A673 (cell line): Measurements from ENCODE around the gene PFKFB4. TPM values are rescaled to one million over a fixed set of nuclear protein-coding genes. Genes with fewer than 3 reads are reported as not detected.

Source experiments
- BruUV-seq: library from RNA; stranded (reverse); fragments of 400-500 nt; replicated peaks from 2 replicates; lab custom pipeline; 2021; lab: Mats Ljungman, UMichigan
- CTCF ChIA-PET: fragments of 300-600 bp; sonication (Branson Sonifier 250); formaldehyde crosslinking; loops from one replicate; lab custom pipeline; 2022; ENCODE audit warnings: antibody characterized with exemption; lab: Charles Lee
- POLR2A ChIA-PET: fragments of 300-600 bp; sonication (Branson Sonifier 250); formaldehyde crosslinking; loops from one replicate; lab custom pipeline; 2022; ENCODE audit warnings: antibody characterized with exemption; ENCODE audit not compliant: low non-redundant PET; lab: Charles Lee
- DNase-seq: peaks from one replicate; pipeline ENCODE4 v3.0.0-alpha.2; 2015; ENCODE audit warnings: low spot score
- H3K27ac ChIP-seq: fragments of 200-600 bp; sonication (generic); 2 replicates; pipeline ENCODE4 v1.5.1; 2016; ENCODE audit warnings: mixed run types, low read depth, mild to moderate bottlenecking, mixed read lengths, antibody characterized with exemption, low read length; ENCODE audit not compliant: poor library complexity, severe bottlenecking
- H3K27me3 ChIP-seq: fragments of 200-600 bp; sonication (generic); replicated peaks from 2 replicates; pipeline ENCODE4 v1.6.1; 2017; ENCODE audit warnings: mixed run types, low read depth, mild to moderate bottlenecking, mixed read lengths, antibody characterized with exemption, low read length; ENCODE audit not compliant: insufficient read depth, poor library complexity
- H3K36me3 ChIP-seq: fragments of 200-600 bp; sonication (generic); 2 replicates; pipeline ENCODE4 v1.6.1; 2016; ENCODE audit warnings: mixed run types, mild to moderate bottlenecking, mixed read lengths, antibody characterized with exemption, low read length; ENCODE audit not compliant: insufficient read depth, poor library complexity, severe bottlenecking
- H3K4me1 ChIP-seq: fragments of 200-600 bp; sonication (generic); 2 replicates; pipeline ENCODE4 v1.6.1; 2017; ENCODE audit warnings: mixed run types, mild to moderate bottlenecking, mixed read lengths, antibody characterized with exemption, low read length; ENCODE audit not compliant: insufficient read depth, poor library complexity, severe bottlenecking
- H3K4me3 ChIP-seq: fragments of 200-600 bp; sonication (generic); 2 replicates; pipeline ENCODE4 v1.5.1; 2016; ENCODE audit warnings: low read depth, mixed run types, mild to moderate bottlenecking, mixed read lengths, low read length; ENCODE audit not compliant: poor library complexity, severe bottlenecking
- H3K9me3 ChIP-seq: fragments of 200-600 bp; sonication (generic); 2 replicates; pipeline ENCODE4 v1.6.1; 2016; ENCODE audit warnings: mixed run types, low read depth, mild to moderate bottlenecking, mixed read lengths, antibody characterized with exemption, low read length; ENCODE audit not compliant: poor library complexity, severe bottlenecking
- EZH2 ChIP-seq: fragments of 200-600 bp; sonication (generic); IDR thresholded peaks from 2 replicates; pipeline ENCODE4 v1.6.1; 2017; ENCODE audit warnings: borderline replicate concordance, low read depth, mild to moderate bottlenecking, mixed read lengths, antibody characterized with exemption, low read length; ENCODE audit not compliant: poor library complexity, severe bottlenecking
- intact Hi-C: fragments of 100-400 bp; cut with micrococcal nuclease; formaldehyde crosslinking; loops from one replicate; pipeline ENCODE4 v1.10.0; 2022; ENCODE audit not compliant: unreplicated experiment
- total RNA-seq: library from RNA; stranded (reverse); gene quantifications from 2 replicates; pipeline ENCODE4 v1.2.3, GENCODE V29; 2021
- TF ChIP-seq, protein P1 (sequence below): fragments of 300-800, 200-600 bp; sonication (generic); conservative IDR thresholded peaks from 2 replicates; pipeline ENCODE4 v1.5.1; 2017; ENCODE audit warnings: low read depth, mild to moderate bottlenecking, antibody characterized with exemption, low read length, moderate library complexity, mixed read lengths

Gene PFKFB4
- total RNA-seq, 1 experiment from 2014 or later: 5.0 TPM

GRCh38 chr3:48472673-48472922, 84.0 kb downstream of the PFKFB4 start:
- H3K4me1 ChIP-seq: peaks cover 6% of the 10 kb centered on the region
- H3K27me3 ChIP-seq: no peaks in the 10 kb centered on the region
- DNase-seq: no peak
- peak overlapping the region; percentile 67 for H3K4me3 ChIP-seq
- BruUV-seq: TSS peak; percentile 84
- TF ChIP-seq, protein P1, sequence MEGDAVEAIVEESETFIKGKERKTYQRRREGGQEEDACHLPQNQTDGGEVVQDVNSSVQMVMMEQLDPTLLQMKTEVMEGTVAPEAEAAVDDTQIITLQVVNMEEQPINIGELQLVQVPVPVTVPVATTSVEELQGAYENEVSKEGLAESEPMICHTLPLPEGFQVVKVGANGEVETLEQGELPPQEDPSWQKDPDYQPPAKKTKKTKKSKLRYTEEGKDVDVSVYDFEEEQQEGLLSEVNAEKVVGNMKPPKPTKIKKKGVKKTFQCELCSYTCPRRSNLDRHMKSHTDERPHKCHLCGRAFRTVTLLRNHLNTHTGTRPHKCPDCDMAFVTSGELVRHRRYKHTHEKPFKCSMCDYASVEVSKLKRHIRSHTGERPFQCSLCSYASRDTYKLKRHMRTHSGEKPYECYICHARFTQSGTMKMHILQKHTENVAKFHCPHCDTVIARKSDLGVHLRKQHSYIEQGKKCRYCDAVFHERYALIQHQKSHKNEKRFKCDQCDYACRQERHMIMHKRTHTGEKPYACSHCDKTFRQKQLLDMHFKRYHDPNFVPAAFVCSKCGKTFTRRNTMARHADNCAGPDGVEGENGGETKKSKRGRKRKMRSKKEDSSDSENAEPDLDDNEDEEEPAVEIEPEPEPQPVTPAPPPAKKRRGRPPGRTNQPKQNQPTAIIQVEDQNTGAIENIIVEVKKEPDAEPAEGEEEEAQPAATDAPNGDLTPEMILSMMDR: no peak
- no peak for TF ChIP-seq EZH2
- ChIA-PET POLR2A (no interaction called here), CTCF (no interaction called here)
- H3K36me3 ChIP-seq: no peaks in the 10 kb centered on the region
- intact Hi-C loops: loop anchor here (10.0 kb wide), 1 partner anchor 72 kb away; no protein-coding TSS in a partner anchor
- H3K9me3 ChIP-seq: no peaks in the 10 kb centered on the region
- peak overlapping the region; percentile 88 for H3K27ac ChIP-seq

DNA sequence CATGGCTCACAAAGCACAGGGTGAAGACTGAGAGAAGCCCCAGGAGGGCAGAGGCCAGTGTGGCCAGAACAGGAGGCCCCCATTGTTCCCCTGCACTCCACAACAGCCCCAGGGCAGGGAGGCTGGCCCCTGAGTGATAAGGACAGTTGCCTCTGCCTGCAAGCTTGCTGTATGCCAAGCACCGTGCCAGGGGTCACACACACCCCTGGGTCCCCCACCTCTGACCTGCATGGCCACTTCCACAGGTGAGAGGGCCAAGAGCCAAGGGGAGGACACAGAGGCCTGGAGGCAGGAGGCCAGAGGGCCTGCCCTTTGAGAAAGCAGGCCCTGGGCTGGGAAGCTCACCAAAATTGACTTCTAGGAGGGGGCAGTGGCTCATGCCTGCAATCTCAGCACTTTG, 86.3 kb downstream of the PFKFB4 start:
- intact Hi-C loops: loop anchor here (10.0 kb wide), 1 partner anchor 75 kb away; no protein-coding TSS in a partner anchor
- H3K4me1 ChIP-seq: peaks cover 19% of the 10 kb centered on the region
- DNase-seq: no peak
- CTCF ChIA-PET: no interaction called here
- no TSS peak for BruUV-seq
- peaks cover 4% of the 10 kb centered on the region for H3K36me3 ChIP-seq
- H3K27me3 ChIP-seq: no peaks in the 10 kb centered on the region
- H3K4me3 ChIP-seq: no peak overlapping the region
- H3K27ac ChIP-seq: no peak overlapping the region
- TF ChIP-seq EZH2: no peak
- TF ChIP-seq, protein P1: no peak
- H3K9me3 ChIP-seq: no peaks in the 10 kb centered on the region
- POLR2A ChIA-PET: no interaction called here

DNA sequence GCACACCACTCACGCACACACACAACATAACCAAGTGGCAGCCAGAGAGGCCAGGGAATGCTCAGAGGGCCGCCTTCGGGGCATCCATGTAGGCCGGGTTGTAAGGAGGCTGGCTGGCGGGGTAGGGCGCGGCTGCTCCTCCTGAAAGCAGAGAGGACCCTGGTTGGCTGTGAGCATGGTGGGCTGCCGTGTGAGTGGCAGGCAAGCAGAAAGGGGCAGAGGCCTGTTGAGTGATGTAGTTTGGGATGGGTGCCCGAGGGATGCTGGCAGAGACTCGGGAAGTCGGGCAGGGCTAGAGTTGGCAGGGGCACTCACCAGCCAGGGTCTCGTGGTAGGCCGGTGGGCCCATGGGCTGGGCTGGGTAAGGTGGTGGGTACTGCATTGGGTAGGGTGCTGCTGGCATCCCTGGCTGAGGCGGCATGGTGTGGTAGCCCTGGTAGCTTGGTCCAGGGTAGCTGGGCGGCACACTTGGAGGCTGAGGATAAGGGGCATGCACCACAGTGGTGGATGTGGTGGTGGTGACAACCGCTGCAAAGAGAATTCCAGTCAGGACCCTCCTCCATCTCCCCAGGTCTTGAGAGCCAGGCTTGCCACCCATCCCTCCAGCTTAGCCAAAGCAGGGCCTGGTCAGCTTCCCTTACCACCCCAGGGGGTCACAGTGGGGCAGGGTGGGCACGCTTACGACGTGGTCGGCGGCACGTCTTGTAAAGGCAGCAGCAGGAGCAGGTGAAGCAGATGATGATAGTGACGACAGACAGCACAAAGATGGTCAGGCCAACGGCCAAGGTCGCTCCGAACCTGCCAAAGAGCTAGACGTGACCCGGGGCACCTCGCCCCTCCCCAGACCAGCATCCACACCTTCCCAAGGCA, 87.3 kb downstream of the PFKFB4 start:
- Histone ChIP-seq H3K4me1 (peaks cover 19% of the 10 kb centered on the region), H3K4me3 (no peak overlapping the region), H3K36me3 (peaks cover 4% of the 10 kb centered on the region), H3K27ac (no peak overlapping the region), H3K27me3 (no peaks in the 10 kb centered on the region), H3K9me3 (no peaks in the 10 kb centered on the region)
- no peak for DNase-seq
- ChIA-PET CTCF (no interaction called here), POLR2A (no interaction called here)
- no TSS peak for BruUV-seq
- intact Hi-C loops: no loop called here
- TF ChIP-seq, protein P1: no peak
- no peak for TF ChIP-seq EZH2
